ENCODE results near the gene JPT1.

JPT1 gene, protein sequence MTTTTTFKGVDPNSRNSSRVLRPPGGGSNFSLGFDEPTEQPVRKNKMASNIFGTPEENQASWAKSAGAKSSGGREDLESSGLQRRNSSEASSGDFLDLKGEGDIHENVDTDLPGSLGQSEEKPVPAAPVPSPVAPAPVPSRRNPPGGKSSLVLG

DNA sequence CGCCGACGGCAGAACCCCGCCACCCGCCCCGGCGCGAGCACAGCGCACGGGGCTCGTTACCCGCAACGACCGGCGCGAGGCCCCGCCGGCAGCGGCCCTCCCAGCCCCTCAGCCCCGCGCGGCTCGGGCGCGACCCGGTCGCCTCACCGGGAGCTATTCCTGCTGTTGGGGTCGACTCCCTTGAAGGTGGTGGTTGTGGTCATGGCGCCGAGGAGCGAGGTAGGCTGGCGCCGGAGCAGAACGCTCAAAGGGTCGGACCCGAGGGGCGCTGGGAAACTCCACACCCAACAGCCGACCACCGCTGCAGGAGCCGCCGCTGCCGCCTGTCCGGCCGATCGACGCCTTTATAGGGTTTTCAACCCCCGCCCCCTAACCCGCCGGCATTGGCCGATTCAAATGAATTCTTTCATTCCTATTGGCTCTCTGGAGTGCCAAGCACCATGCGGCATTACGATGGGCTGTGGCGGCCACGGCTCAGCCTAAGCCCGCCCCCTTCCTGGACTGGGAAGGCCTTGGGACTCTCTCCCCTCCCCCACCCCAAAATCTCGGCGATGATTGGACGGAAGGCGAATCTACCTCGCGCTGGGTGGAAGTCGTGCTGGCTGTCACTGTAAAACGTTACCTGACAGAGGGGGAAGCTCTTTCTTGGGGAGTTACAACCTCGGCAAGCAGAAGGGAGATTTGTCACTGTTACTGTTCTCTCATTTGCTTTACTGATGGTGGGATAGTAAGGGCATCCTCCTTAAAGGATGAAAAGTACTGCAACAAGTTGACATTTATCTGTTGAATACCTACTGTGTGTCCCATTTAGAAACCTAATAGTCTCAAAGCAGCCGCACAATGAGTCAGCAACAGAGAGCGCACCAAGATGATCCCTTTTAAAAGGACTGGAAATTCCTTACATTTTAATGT lies at the start of gene JPT1:
Gene JPT1, minus strand, starts transcription at position 318 of the 912 bp plus-strand sequence. Its CDS starts 115 bp downstream, at position 203.
- DNase-seq (ENCODE audit: low read depth, low spot score), result peak; percentile 99
- TF ChIP-seq CTCF (IDR thresholded peaks at IDR 0.05; ENCODE audit: low read depth, low read length), result no peak
- peak within 1 kb of the TSS; percentile 88 for H3K4me3 ChIP-seq (ENCODE audit: low read depth, low read length)
- in situ Hi-C loops (cut with HindIII; ENCODE audit: low sequenced_read_pairs), result no loop called here

DNA sequence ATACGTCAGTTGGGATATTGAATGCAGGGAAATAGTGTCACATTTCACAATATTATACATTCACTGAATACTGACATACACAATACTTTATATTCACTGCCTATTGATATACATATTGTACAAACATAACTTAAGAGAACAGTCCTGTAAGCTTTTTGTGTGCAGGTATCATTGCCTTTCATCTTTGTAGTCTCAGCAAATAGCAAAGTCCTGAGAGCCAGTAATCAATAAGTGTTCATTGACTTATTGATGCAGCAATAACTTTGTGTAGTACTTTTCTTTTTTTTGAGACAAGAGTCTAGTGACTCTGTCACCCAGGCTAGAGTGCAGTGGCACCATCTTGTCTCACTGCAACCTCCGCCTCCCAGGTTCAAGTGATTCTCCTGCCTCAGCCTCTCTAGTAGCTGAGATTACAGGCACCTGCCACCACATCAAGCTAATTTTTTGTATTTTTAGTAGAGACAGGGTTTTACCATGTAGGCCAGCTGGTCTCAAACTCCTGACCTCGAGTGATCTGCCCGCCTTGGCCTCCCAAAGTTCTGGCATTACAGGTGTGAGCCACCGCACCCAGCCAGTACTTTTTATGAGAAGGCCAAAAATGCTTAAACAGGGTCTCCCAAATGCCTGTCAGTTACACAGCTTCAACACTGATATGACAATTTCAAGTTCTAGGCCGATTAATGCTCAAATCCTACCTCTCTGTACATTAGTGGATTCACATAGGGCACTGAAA lies 45.7 kb upstream of the JPT1 start:
- no peak overlapping the region for H3K4me3 ChIP-seq (ENCODE audit: low read depth, low read length)
- DNase-seq (ENCODE audit: low read depth, low spot score), result no peak
- in situ Hi-C loops (cut with HindIII; ENCODE audit: low sequenced_read_pairs), result no loop called here
- no peak for TF ChIP-seq CTCF (IDR thresholded peaks at IDR 0.05; ENCODE audit: low read depth, low read length)

- H3K4me3 ChIP-seq (ENCODE audit: low read depth, low read length), result no peak overlapping the region
- DNase-seq (ENCODE audit: low read depth, low spot score), result peak; percentile 14
- TF ChIP-seq CTCF (IDR thresholded peaks at IDR 0.05; ENCODE audit: low read depth, low read length), result no peak
- in situ Hi-C loops (cut with HindIII; ENCODE audit: low sequenced_read_pairs), result no loop called here
These were observed 40.6 kb upstream of the JPT1 start for GRCh38 chr17:75194879-75195278.

GRCh38 chr17:75191584-75191983 lies 37.3 kb upstream of the JPT1 start:
- H3K4me3 ChIP-seq (ENCODE audit: low read depth, low read length), result no peak overlapping the region
- no peak for TF ChIP-seq CTCF (IDR thresholded peaks at IDR 0.05; ENCODE audit: low read depth, low read length)
- in situ Hi-C loops (cut with HindIII; ENCODE audit: low sequenced_read_pairs), result no loop called here
- no peak for DNase-seq (ENCODE audit: low read depth, low spot score)

DNA sequence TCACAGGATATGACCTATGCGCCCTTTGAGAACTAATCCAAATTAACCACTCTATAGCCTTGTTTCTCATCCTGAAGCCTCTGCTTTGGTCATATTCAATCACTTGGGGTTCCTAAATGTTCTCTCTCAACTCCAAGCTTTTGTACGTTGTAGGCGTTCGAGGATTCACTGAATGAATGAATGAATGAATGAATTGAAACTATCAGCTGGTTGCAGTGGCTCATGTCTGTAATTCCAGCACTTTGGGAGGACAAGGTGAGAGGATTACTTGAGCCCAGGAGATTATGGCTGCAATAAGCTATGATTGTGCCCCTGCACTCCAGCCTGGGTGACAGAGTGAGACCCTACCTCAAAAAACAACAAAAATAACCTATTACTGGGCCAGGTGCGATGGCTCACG lies 34.3 kb upstream of the JPT1 start:
- no peak for DNase-seq (ENCODE audit: low read depth, low spot score)
- no peak overlapping the region for H3K4me3 ChIP-seq (ENCODE audit: low read depth, low read length)
- TF ChIP-seq CTCF (IDR thresholded peaks at IDR 0.05; ENCODE audit: low read depth, low read length), result no peak
- in situ Hi-C loops (cut with HindIII; ENCODE audit: low sequenced_read_pairs), result no loop called here

GRCh38 chr17:75183999-75184884 lies 29.9 kb upstream of the JPT1 start:
- DNase-seq (ENCODE audit: low read depth, low spot score), result no peak
- in situ Hi-C loops (cut with HindIII; ENCODE audit: low sequenced_read_pairs), result no loop called here
- H3K4me3 ChIP-seq (ENCODE audit: low read depth, low read length), result no peak overlapping the region
- TF ChIP-seq CTCF (IDR thresholded peaks at IDR 0.05; ENCODE audit: low read depth, low read length), result no peak
